Dermis blood vessel endothelial cell (primary cell): ENCODE data around the gene SLC25A43. TPM values are rescaled to one million over a fixed set of nuclear protein-coding genes. Genes with fewer than 3 reads are reported as not detected.
"Not testable (repeated sequence)": the region's sequence is repeated elsewhere in the genome, so short reads cannot be mapped to it uniquely, and the experiment has no call there.

Experiments
- DNase-seq: peaks from one replicate; pipeline ENCODE4 v3.0.0; 2010
- total RNA-seq: library from RNA; depleted of rRNA; stranded (reverse); fragments of >200 nt; gene quantifications from 2 replicates; pipeline ENCODE4 v1.2.3, GENCODE V29; 2014

The SLC25A43 gene
- total RNA-seq, 1 donor from 2014 or later, result 22.8 TPM

DNA sequence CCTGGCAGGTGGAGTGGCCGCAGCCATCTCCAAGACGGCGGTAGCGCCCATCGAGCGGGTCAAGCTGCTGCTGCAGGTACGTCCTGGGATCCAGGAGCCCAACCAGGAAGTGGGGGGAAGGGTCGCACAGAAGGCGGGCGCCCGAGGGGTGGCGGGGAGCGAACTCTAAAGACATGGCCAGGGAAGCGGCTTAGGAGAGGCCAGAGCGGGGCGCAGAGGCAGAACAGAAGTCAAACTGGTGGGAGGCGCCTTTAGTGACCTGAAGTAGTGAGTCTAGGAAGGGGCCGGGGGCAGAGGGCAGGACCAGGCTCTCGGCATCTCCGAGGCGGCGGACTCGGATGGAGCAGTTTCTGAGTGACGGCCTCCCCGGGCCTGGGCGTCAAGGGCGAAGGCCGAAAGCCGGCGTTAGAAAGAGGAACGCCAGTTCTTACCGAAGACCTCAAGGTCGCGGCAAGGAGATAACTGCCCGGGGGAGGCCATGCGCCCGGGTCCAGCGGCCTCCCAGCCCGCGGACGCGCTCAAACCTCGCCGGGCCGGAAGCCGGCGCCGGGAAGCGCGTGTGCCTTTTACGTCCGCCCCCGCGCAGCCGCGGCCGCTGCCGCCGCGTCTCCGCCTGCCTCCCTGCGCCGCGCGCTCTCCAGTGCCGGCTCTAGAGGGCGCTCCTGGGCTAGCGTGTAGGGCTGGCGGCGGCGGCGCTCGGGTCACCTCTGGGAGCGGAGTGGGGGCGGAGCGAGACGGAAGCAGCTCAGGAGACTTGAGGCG, 69.6 kb downstream of the SLC25A43 start:
- peak; percentile 86 for DNase-seq

DNA sequence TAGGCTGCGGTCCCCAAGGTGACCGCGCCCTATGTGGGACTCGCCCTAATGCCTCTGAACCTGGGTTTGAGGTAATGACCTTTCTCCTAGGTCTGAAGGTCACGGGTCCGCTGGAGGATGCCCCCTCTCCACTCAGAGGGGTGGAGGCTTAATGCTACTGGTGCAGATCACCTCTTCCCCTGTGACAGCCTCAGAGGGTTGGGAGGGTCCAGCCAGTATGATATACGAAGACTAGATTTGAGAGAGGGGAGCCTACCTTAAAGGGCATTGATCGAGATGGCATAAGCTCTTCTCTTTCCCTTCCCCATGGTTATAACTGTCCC, 70.1 kb downstream of the SLC25A43 start:
- no peak for DNase-seq

DNA sequence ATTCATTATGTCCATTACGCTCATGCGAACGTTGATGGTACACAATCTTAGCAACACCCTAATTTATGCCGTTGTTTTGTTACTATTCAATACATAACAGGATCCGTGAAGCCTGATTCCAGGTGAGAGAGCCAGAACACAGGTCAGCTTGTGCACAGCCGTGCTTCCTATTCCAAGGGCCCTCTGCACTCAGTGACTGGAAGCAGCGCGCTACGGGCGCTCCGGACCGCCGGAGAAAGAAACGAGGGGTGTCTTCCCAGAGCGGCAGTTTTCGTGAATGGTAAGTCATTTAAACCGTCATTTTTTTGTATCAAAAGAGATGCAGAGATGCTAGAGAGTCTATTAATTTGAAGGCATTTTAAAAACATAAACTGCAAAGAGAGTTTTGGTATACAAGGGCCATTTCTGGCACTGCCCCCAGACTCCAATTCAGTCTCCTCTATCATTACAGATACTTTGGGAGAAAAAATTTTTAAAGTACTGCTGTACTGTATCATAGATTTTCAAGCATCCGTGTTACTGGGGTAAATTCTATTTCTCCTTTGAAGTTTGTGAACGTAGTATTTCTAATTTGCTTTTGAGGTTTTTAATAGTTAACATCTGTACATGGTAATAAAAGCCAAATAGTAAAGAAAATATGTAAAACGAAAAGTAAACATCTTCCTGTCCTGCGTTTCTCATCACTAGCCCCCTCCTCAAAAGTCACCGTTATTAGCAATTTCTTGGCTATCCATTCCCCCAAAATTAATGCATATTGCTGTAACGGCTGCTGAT, 75.7 kb downstream of the SLC25A43 start:
- DNase-seq, result no peak

DNA sequence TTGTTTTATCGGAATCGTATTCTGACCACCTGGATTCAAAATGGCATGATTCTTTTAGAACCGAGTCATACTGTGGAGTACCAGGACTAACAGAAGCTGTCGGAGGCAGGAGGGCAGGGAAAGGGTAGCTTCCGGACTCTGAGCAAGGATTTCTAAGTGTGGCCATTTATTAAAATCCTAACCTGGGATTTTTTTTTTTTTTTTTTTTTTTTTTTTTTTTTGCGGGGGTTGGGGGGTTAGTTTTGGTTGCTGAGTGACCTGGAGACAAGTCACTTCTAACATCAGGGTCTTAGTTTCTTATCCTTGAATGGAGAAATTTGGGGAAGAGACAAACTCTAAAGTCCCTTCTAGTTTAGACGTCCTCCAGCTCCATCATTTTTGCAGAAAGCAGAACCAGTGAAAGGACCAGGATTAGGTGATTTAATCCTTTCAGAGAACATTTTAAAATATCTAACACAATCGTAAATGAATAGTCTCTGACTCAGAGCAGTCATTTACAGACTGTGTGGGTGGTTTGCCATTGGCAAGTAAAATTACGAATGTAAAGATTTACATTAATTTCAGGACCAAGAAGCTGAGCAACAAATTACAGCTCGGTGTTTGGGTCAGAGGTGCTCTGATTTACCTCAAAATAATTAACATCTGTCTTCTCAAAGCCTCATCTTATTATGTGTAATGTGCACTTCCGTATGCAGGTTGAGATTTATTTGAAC, 76.4 kb downstream of the SLC25A43 start:
- DNase-seq, result no peak

DNA sequence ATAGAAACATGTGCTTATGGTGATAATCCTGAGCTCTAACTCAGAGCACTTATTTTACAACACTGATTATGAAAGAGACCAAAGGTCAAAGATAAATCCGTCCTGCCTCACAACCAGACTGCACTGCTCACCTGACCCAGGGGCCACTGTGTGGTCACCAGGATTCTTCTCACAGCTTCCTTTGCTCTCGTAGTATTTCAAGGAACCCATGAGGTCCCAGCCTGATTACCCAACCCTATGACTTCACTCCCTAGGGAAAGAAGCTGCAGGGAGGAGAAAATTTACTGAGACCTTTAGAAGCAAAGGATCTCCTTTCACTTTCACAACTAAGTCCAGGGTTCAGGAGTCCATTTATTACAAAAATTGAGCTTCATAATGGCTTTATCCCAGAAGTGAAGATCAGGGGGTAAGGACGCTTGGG, 78.7 kb downstream of the SLC25A43 start:
- no peak for DNase-seq

DNA sequence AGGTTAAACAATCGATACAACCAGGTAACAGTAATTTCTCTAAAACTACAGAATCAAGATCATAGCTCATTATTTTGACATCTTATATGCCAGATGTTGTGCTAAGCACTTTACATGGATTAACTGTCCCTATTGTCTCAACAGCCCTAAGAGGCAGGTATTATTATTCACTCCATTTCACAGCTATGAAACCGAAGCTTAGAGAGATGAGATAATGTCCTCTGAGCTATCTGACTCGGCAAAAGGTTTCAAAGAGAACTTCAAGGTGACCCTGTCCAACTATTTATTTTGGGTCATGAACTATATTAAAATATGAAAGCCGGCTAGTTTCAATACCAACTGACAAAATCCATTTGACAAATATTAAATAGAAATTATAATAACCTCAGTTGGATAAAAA, 79.4 kb downstream of the SLC25A43 start:
- DNase-seq, result no peak

DNA sequence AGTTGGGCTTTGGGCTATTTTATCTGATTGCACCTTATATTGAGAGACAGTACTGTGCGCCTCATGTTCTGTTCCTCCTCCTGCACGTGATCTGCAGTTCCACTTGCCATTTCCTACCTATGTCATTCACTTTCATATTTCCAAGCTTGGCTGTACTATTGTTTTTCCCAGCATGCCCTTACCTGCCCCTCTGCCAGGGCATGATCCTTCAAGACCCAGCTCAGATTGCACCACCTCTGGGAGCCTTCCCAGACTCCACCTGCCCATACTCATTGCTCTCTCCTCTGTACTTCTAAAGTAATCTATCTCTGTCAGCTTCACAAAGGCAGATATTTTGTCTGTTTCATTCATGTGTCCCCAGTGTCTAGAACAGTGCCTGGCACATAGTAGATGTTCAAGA, 80.7 kb downstream of the SLC25A43 start:
- no peak for DNase-seq

DNA sequence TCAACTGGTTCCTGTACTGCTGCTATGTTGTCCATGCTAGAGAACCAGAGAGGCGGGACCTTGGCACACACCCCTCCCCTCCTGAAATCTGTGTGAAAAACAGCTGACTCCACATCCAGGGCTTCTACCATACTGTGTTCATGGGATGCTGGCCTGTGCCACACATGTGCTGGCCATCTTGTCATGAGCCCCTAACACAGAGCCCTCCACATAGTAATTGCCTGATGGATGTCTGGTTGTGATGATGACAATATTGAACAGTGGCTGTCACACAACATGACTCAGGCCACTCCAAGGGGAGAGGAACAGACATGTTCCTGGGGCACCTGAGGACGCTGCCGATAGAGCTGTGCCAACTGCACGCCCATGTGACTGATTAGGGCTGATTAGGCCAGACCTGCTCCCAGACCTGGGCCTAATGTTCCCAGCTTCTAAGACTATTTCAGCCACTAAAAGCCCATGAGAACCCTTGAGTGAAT, 82.2 kb downstream of the SLC25A43 start:
- DNase-seq, result no peak

DNA sequence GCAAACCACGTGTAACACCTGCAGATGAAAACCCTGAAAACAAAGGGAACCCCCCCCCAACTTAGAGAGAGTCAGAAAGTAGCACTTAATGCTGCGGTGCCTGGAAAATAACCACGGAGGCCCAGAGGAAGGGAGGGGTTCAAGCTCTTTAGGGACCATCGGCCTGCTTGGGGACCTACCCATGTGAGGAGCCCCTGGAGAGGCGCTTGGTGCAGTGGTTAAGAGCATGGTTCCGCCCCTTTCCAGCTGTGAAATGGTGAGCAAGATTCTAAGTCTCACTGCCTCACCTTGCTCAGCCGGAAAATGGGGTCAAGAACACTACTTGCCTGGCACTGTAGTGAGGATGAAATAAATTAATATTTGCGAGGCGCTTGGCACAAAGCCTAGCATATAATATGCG, 82.9 kb downstream of the SLC25A43 start:
- DNase-seq, result no peak

DNA sequence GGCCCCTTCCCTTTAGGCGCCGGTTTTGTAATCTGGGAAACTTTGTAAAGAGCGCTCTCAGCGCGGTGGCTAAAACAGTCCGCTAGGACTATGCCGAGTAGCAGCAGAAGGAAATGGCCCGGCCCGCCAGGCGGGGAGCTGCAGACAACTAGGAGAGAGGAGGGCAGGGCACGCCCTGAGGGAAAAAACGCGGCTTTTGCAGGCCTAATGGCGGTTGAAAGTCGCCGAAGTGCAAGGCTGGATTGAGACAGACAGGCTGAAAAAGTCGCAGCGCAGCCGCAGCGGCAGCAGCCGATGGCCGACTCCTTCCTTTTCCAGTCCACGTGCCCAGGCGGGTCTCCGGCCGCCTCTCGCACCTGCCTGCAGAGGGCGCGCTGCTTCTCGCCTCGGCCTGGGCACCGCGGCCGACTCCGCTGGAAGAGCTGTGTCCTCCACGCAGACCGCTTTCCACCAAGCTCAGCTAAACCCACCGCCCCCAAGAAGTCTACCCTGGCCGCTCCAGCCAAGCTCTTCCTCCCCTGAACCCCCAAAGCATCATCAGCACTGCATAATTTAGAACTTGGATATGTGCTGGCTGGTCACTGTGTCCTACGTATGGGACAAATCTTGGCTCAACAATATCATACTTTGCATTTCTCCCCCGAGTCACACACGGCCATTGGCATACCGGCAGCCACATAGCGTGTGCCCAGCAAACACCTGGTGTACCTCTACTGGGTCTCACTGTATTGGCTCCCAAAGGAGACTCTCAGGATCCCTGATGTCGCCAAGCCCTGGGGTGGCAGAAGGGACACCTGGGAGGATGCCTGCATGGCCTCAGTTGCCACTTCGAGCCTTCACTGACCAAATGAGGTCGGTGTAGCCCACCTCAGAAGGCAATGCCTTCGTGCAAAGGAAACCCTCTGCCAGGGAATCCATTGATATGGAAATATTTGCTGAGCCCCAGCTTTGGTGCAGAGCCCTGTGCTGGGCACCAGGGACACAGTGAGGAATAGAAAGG, 83.6 kb downstream of the SLC25A43 start:
- DNase-seq, result peak; percentile 65

DNA sequence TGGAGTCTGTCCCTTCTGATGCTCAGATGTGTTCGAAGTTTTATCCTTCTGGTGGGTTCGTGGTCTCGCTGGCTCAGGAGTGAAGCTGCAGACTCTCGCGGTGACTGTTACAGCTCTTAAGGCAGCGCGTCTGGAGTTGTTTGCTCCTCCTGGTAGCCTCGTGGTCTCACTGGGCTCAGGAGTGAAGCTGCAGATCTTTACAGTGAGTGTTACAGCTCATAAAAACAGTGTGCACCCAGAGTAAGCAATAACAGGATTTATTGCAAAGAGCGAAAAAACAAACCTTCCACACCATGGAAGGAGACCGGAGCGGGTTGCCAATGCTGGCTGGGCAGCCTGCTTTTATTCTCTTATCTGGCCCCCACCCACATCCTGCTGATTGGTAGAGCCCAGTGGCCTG, 87.6 kb downstream of the SLC25A43 start:
- DNase-seq, result no peak

DNA sequence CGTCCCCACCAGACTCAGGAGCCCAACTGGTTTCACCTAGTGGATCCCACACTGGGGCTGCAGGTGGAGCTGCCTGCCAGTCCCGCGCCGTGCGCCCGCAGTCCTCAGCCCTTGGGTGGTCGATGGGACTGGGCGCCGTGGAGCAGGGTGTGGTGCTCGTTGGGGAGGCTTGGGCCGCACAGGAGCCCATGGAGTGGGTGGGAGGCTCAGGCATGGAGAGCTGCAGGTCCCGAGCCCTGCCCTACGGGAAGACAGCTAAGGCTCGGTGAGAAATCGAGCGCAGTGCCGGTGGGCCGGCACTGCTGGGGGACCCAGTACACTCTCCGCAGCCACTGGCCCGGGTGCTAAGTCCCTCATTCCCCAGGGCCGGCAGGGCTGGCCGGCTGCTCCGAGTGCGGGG, 88.6 kb downstream of the SLC25A43 start:
- DNase-seq, result not testable (repeated sequence)

DNA sequence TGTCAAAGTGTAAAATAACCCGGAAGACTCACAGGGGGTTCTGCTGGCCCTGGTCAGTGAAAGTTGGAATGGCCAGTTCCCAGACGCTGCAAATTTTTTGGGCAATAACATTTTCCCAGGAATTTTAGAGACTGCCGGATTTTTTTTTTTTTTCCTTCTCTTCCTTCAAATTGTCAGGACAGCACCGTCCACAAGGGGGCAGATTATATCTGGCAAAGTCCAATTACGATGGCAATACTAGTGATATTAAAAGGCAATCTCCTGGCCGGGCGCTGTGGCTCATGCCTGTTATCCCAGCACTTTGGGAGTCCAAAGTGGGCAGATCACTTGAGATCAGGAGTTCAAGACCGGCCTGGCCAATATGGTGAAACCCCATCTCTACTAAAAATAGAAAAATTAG, 89.6 kb downstream of the SLC25A43 start:
- DNase-seq, result peak; percentile 70

DNA sequence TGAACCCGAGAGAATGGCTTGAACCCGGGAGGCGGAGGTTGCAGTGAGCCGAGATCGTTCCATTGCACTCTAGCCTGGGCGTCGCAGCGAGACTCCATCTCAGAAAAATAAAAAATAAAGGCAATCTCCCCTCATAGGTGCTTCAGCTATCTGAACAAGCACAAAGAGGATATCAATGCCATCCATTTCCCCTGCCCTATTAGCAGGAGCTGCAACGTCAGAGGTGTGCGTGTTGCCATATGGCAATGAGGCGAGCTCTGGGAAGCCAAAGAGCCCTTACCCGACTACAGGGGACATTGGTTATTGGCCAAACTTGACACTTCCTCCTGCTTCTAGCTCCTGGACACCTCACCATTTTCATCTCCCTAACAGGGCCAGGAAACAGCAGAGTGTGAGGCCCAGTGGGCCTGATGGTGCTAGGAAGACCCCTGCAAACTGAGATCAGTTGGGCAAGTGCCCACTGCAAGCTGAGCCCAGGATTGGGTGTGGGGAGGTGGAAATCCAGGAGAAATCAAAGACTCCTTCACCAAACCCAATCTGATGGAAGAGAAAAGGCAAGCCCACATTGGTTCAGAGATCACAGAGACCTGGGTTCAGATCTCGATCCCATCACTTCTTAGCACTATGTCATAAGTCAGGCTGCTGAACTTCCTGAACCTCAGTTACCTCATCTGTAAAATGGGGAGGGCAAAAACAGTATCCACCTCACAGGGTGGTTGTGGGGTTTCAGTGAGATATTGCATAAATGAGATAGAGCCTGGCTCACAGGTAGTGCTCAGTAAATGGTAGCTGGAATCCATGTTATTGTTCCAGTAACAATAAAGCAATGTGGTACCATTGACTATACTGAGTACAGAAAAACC, 90.3 kb downstream of the SLC25A43 start:
- DNase-seq, result no peak

DNA sequence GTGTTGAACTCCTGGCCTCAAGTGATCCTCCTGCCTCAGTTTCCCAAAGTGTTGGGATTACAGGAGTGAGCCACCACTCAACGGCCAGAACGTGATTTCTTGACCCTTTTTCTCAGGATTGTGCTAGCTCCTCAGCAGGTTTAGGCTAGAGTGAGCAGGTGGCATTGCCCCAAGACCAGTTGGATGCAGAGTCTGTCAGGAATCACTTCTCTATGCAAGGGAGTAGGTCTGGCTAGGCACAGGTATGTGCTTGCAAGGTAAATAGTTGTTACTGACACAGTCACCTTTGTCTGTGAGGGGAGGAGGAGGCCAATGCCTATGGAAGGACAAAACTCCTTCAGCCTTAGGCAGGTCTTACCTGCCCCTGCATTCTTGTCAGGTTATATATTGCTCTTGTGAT, 93.3 kb downstream of the SLC25A43 start:
- DNase-seq, result no peak

DNA sequence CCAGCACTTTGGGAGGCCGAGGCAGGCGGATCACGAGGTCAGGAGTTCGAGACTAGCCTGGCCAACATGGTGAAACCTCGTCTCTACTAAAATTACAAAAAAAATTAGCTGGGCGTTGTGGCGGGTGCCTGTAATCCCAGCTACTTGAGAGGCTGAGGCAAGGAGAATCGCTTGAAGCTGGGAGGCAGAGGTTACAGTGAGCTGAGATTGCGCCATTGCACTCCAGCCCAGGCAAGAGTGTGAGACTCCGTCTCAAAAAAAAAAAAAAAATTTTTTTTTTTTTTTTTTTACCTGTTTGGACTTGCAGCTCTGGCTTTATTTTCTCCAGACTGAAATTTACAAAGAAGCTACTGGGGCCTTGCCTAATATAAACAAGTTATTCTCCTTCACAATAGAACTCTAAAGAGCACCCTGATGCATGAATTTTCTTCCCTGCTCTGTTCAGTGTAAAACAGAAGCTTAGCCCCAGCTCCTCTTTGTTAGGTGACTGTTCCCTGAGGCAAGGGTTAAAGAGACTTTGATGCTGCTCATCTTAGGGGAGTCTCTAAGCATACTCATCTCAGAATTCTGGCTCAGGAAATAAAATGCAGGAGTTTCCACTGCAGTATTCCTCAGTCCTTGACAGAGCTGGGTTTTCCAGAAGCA, 94.8 kb downstream of the SLC25A43 start:
- not testable (repeated sequence) for DNase-seq

DNA sequence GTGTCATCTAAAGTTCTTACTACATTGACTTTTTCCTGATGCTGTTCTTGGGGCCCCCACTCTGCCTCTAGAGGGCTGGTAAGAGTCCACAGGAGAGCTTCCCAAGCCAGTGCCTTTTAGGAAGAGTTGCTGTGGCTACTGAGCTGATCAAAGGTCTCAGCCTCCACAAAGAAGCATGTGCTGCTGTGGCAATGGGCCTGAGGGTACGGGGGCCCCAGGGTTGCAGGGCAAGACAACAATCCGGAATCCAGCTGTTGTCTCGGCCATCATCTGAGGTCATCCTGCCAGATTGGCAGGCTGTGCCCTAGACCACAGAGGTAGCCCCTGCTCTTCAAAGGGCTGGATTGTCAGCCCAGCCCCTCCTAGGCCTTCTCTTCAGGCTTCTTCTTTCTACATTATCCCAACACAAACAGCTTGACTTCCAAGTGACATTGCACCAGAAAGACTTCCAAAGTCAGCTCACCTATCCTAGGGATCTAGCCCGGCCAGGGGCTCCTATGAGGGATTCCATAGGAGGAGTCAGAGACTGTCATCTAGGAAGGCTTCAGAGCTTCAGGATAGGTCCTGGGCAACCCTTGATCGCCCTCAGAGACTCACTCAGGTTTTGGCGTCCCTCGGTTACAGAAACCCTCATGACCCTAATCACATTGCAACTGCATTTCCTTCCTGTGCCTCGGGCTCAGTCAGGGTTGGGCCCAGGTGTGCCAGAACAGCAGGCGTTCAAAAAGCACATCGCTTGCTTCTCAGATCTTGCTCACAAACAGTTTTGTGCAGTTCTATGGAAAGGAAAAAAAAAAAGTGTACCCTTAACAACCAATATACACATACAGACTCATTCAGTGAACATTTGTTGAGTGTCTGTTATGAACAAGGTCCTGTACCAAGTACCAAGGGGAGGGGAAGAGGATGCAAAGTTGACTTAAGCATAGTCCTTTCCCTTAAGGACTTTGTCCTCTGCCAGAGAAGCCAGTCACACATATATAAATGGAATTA, 96.9 kb downstream of the SLC25A43 start:
- no peak for DNase-seq

DNA sequence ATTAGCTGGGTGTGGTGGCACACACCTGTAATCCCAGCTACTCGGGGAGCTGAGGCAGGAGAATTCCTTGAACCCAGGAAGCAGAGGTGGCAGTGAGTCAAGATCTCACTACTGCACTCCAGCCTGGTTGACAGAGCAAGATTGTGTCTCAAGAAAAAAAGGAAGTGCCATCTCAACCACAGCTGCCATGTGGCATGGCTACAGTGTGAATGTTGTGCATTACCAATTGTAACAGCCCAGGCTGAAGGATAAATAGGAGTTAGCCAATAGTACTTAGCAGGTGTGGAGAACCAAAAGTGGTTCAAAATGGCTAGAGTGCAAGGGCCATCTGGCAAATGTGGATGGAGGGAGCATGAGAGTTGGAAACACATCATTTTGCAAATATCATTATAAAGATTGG, 98.0 kb downstream of the SLC25A43 start:
- DNase-seq, result no peak

DNA sequence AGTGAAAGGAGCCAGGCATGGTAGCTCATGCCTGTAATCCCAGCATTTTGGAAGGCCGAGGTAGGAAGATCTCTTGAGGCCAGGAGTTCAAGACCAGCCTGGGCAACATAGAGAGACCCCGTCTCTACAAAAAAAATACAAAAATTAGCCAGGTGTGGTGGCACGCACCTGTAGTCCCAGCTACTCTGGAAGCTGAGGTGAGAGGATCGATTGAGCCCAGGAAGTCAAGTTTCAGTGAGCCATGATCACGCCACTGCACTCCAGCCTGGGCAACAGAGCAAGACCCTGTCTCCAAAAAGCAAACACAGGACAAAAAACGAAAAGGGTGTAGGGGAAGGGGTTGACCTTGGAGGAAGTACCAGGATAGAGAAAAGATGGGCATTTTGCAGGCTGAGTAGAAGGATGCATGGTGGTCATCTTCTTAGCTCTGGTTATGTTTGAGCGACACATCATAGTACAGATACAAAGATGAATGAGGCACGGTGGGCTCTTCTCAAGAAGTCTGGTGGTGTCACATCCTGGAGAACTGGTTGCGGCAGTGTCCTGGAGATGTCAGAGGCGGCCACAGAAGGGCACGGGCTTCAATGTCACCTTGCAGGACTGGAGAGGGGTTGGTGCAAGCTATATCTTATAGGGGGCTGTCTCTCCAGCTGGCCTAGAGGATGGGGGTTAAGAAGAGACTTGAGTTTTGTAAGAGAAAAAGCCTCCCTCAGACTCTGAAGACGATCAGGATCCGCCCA, 101.1 kb downstream of the SLC25A43 start:
- DNase-seq, result no peak
